ENCODE data around the gene DUOX1. TPM values are rescaled to one million over a fixed set of nuclear protein-coding genes. Genes with fewer than 3 reads are reported as not detected.

Gene DUOX1
- total and polyA plus RNA-seq, 9 of the 15 experiments (the other 6 are each of a cell fraction or from before 2014, with no cell fraction given) = 0.01 to 0.22 (median 0.01) TPM; not detected in 6

GRCh38 chr15:45150481-45150880, 20.7 kb downstream of the DUOX1 start (continued):
- TF ChIP-seq ZBTB7A (IDR thresholded peaks at IDR 0.05; ENCODE audit: borderline replicate concordance, control insufficient read depth, low read depth, low read length) = no peak

GRCh38 chr15:45150997-45151396, 21.2 kb downstream of the DUOX1 start:
- DNase-seq (ENCODE audit: extremely low read depth in 1 of 4, low spot score in 3 of 4) (no peak), FAIRE-seq (no peak), ATAC-seq (no peak)
- H3K4me2 ChIP-seq (ENCODE audit: insufficient read depth, low read length) = no peak overlapping the region
- H4K20me1 ChIP-seq (replicated peaks; ENCODE audit: control insufficient read depth, insufficient read depth, low read length) = no peaks in the 10 kb centered on the region; the same call in 1 of the 2 replicates
- peaks cover 2 to 19% of the 10 kb centered on the region in 2 experiments; a peak in 4 of 5 replicates for H3K27me3 ChIP-seq (ENCODE audit: control insufficient read depth in 2 of 2, insufficient read depth in 2 of 2, low read length in 2 of 2)
- no peaks in the 10 kb centered on the region for H3K36me3 ChIP-seq (ENCODE audit: control insufficient read depth, insufficient read depth, low read length)
- 47% methylated on average over 6 of the region's 6 CpGs for WGBS (ENCODE audit: insufficient coverage, low coverage, missing lambda C conversion rate)
- H3K9me1 ChIP-seq (ENCODE audit: control insufficient read depth, insufficient read depth, low read length) = no peaks in the 10 kb centered on the region
- H3K79me2 ChIP-seq (ENCODE audit: control insufficient read depth, insufficient read depth, low read length) = no peaks in the 10 kb centered on the region
- no peak overlapping the region for H3K27ac ChIP-seq (ENCODE audit: extremely low read depth, low read depth, low read length)
- peaks cover 0 to 6% of the 10 kb centered on the region in 2 experiments; a peak in 1 of 5 replicates for H3K4me1 ChIP-seq (replicated peaks in 1 of 2; ENCODE audit: control insufficient read depth in 2 of 2, insufficient read depth in 2 of 2, low read length in 2 of 2)
- BruUV-seq (replicated peaks) = no TSS peak
- no peak overlapping the region for H3K9ac ChIP-seq (ENCODE audit: insufficient read depth in 1 of 2, low read depth in 2 of 2, low read length in 2 of 2)
- no peak overlapping the region for H3K4me3 ChIP-seq
- POLR2A ChIA-PET = interaction anchor here (1.0 kb wide), 1 partner anchor 12 kb away, joined by 3 read pairs; no protein-coding TSS in a partner anchor
- no peaks in the 10 kb centered on the region for H3K9me3 ChIP-seq (replicated peaks; ENCODE audit: control insufficient read depth, insufficient read depth, low read depth, low read length)
- CTCF ChIA-PET (ENCODE audit: low intra/inter-chr PET ratio) = no interaction called here
- H2AFZ ChIP-seq (ENCODE audit: low read depth, low read length) = no peak overlapping the region
- intact Hi-C loops (cut with micrococcal nuclease) = no loop called here
- in situ Hi-C loops (cut with MboI) = no loop called here
- TF ChIP-seq HDAC2 (IDR thresholded peaks at IDR 0.05) (no peak), SMAD2 (IDR thresholded peaks at IDR 0.05; ENCODE audit: low read depth, low read length) (no peak), BDP1 (IDR thresholded peaks at IDR 0.05; ENCODE audit: insufficient read depth, insufficient read length) (no peak), CHD4 (IDR thresholded peaks at IDR 0.05; ENCODE audit: insufficient read depth, insufficient replicate concordance, low read depth, low read length, poor library complexity, severe bottlenecking) (no peak), ZNF184 (CRISPR knock-in tag; IDR thresholded peaks at IDR 0.05) (no peak), ZBTB17 (CRISPR knock-in tag; IDR thresholded peaks at IDR 0.05) (no peak), L3MBTL2 (IDR thresholded peaks at IDR 0.05) (no peak), SRF (CRISPR knock-in tag; IDR thresholded peaks at IDR 0.05) (no peak), CHD7 (IDR thresholded peaks at IDR 0.05; ENCODE audit: low read depth, low read length) (no peak)
